Naive B cell (primary cell): ENCODE data around the gene RBBP5. TPM values are rescaled to one million over a fixed set of nuclear protein-coding genes. Genes with fewer than 3 reads are reported as not detected.

Source experiments
- ATAC-seq, 2 donors: fragments of 150-1000 bp; cut with Tn5 transposase; 2 replicates each; pipeline ENCODE4 v1.10.0; 2021; ENCODE audit warnings: low read depth in 2 of 2, mild to moderate bottlenecking in 2 of 2, moderate library complexity in 2 of 2
- DNase-seq: peaks from one replicate; pipeline ENCODE4 v3.0.0; 2022
- H3K27ac Mint-ChIP-seq, 6 donors: one replicate each; pipeline ENCODE4 v1.8.0; 2020 to 2022; ENCODE audit warnings: mild to moderate bottlenecking in 6 of 6, mixed read lengths in 6 of 6, moderate library complexity in 5 of 6, inconsistent platforms in 2 of 6
- H3K27me3 Mint-ChIP-seq, 3 donors: one replicate each; pipeline ENCODE4 v1.8.0; 2021 to 2022; ENCODE audit warnings: mixed read lengths in 3 of 3, mild to moderate bottlenecking in 1 of 3
- H3K36me3 Mint-ChIP-seq, 2 donors: one replicate each; pipeline ENCODE4 v1.8.0; 2020 to 2022; ENCODE audit warnings: mixed read lengths in 2 of 2, inconsistent platforms in 1 of 2, mild to moderate bottlenecking in 1 of 2
- H3K4me1 Mint-ChIP-seq, 3 donors: one replicate each; pipeline ENCODE4 v1.8.0; 2020 to 2022; ENCODE audit warnings: mixed read lengths in 3 of 3, inconsistent platforms in 1 of 3, mild to moderate bottlenecking in 1 of 3, moderate library complexity in 1 of 3
- H3K4me3 Mint-ChIP-seq, 8 donors: one replicate each; pipeline ENCODE4 v1.8.0; 2020 to 2022; ENCODE audit warnings: mild to moderate bottlenecking in 8 of 8, mixed read lengths in 8 of 8, moderate library complexity in 8 of 8, inconsistent platforms in 2 of 8
- H3K9me3 Mint-ChIP-seq, 7 donors: one replicate each; pipeline ENCODE4 v1.8.0; 2020 to 2022; ENCODE audit warnings: mixed read lengths in 7 of 7, mild to moderate bottlenecking in 5 of 7, inconsistent platforms in 2 of 7, moderate library complexity in 1 of 7
- polyA plus RNA-seq, 6 donors: library from polyadenylated mRNA; unstranded; fragments of 300-500 nt; fragmentation: Illumina TruSeq; gene quantifications; one replicate each; pipeline ENCODE4 v1.2.3, GENCODE V29; 2021; ENCODE audit warnings: low read depth in 6 of 6

Gene RBBP5
- polyA plus RNA-seq, 6 donors from 2014 or later = 7.8 to 21.2 (median 18.9) TPM

DNA sequence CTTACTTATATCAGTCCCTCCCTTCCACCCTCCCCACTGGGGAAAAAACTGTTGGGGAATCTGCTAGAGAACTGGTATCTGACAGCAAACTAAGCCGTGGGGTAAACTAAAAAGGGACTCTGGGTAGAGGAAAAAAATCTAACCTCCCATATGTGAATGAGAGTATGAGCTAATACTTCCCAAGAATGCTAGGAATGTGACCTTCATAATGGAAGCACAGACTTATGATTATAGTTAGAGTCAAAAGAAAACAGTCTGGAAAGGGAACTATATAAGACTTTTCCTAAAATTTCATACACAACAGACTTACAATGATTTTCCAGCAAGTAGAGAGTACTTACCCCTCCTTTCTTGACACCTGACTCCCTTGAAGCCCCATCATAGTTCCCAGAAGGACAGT lies 23.0 kb upstream of the RBBP5 start:
- peaks cover 6 to 14% (median 8%) of the 10 kb centered on the region in 3 donors for H3K4me1 Mint-ChIP-seq
- DNase-seq (no peak), ATAC-seq (no peak)
- no peaks in the 10 kb centered on the region for H3K9me3 Mint-ChIP-seq
- H3K27me3 Mint-ChIP-seq = no peaks in the 10 kb centered on the region
- no peak overlapping the region for H3K4me3 Mint-ChIP-seq
- H3K36me3 Mint-ChIP-seq = peaks cover 20% of the 10 kb centered on the region in 2 donors
- H3K27ac Mint-ChIP-seq = peak overlapping the region in 3 of 6 donors; percentile 0 to 69 (median 64)

DNA sequence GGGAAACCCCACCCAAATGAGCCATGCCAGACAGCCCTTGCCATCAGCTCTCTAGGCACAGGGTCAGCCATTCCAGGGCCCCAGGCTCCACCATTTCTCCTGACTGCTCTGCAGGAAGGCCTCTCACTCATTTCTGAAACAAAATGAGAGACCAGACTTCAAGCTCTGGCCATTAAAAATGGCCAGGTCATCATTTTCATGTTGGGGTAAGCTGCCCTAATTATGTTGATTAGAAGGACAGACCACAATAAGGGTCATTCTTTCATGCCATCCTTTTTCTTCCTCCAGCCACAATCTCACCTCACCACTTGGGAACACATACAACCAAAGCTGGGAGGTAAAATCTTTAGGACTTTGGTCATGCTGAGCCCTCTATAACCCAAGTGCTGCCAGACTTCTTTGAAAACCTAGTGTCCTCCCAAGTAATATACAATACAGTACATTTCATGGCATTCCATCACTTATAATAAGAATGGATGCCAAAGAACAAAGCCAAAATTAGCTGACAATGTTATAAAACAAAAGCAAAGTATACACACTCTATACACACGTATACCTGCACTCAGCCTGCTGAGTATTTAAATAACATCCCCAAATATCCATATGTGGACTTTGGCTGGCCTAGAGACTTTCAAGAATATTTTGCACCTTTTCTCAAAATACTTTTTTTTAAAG lies 22.4 kb upstream of the RBBP5 start:
- H3K27ac Mint-ChIP-seq = peak overlapping the region in 2 of 6 donors; percentile 0 to 60
- DNase-seq = no peak
- peaks cover 17 to 20% of the 10 kb centered on the region in 2 donors for H3K36me3 Mint-ChIP-seq
- peaks cover 6 to 19% (median 8%) of the 10 kb centered on the region in 3 donors for H3K4me1 Mint-ChIP-seq
- H3K4me3 Mint-ChIP-seq = no peak overlapping the region
- H3K9me3 Mint-ChIP-seq = no peaks in the 10 kb centered on the region
- H3K27me3 Mint-ChIP-seq = no peaks in the 10 kb centered on the region
- no peak for ATAC-seq

DNA sequence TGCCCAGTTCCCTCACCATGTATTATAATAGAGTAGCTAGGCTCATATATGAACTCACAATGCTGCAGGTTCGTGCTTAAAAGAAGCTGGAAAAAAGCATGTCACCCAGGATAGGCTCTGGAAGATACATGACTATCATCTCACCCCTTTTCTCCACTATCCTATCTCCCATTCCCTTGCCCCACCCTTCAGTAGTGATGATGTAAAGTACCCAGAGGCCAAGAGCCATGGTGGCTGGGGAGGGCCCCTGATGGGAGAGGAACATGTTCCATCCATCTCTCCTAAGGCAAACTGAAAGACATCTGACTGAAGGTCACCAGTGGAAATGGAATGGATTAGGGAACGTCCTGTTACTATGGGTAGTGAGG lies 20.3 kb upstream of the RBBP5 start:
- Mint-ChIP-seq H3K4me1 (peaks cover 19 to 35% (median 21%) of the 10 kb centered on the region in 3 donors), H3K27ac (peak overlapping the region in 1 of 6 donors; percentile 67), H3K9me3 (no peaks in the 10 kb centered on the region), H3K36me3 (peaks cover 0 to 4% of the 10 kb centered on the region in 2 donors), H3K4me3 (no peak overlapping the region), H3K27me3 (no peaks in the 10 kb centered on the region)
- DNase-seq = no peak
- ATAC-seq = no peak

DNA sequence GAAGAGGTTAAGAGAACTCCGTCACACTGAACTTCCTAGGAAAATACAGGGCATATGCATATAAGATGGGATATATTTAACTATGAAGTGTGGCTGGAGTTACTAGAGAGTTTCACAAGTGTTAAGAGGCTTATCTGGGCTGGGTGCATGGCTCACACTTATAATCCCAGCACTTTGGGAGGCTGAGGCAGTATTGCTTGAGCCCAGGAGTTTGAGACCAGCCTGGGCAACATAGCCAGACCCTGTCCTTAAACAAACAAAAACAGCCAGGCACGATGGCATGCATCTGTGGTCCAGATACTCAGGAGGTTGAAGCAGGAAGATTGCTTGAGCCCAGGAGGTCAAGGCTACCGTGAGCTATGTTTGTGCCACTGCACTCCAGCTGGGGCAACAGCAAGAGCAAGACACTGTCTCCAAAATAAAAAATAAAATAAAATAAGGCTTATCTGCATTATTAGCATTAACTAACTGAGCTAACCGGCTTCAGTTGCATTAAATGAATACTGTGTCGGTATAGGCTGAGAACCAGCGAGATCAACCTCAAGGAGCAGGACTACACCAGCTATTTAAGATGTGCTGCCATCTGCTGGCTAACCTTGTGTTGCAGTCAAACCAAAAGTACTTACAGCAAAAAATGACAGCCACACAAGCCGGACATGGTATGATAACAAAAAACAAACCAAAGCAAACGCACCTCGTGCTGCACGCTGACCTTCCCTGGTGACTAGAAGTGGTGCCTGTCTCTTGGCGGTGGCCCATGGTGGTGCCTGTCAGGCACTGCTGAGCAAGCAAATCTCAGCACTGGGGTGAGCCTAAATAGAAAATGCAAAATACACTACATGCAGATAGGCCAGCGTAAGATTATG lies 19.7 kb upstream of the RBBP5 start:
- Mint-ChIP-seq H3K4me3 (no peak overlapping the region), H3K36me3 (no peaks in the 10 kb centered on the region), H3K27me3 (no peaks in the 10 kb centered on the region), H3K9me3 (no peaks in the 10 kb centered on the region), H3K4me1 (peaks cover 19 to 35% (median 21%) of the 10 kb centered on the region in 3 donors), H3K27ac (no peak overlapping the region)
- peak; percentile 86 to 88 for ATAC-seq
- peak; percentile 53 for DNase-seq

DNA sequence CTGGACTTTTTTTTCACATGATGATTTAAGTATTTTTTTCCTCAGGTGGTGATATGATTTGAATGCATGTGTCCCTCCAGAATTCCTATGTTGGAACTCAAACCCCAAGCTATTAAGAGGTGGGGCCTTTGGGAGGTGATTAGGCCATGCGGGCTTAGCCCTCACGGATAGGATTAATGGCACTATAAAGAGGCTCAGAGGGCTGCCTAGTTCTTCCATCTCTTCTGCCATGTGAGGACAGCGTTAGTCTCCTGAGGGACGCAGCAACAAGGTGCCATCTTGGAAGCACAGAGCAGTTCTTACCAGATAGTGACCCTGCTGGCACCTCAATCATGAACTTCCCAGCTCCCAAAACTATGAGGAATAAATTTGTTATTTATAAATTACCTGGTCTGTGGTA lies 18.3 kb upstream of the RBBP5 start:
- Mint-ChIP-seq H3K27ac (no peak overlapping the region), H3K27me3 (no peaks in the 10 kb centered on the region), H3K4me1 (peaks cover 19 to 35% (median 21%) of the 10 kb centered on the region in 3 donors), H3K36me3 (no peaks in the 10 kb centered on the region), H3K4me3 (peak overlapping the region in 1 of 8 donors; percentile 2), H3K9me3 (no peaks in the 10 kb centered on the region)
- ATAC-seq (no peak), DNase-seq (no peak)

DNA sequence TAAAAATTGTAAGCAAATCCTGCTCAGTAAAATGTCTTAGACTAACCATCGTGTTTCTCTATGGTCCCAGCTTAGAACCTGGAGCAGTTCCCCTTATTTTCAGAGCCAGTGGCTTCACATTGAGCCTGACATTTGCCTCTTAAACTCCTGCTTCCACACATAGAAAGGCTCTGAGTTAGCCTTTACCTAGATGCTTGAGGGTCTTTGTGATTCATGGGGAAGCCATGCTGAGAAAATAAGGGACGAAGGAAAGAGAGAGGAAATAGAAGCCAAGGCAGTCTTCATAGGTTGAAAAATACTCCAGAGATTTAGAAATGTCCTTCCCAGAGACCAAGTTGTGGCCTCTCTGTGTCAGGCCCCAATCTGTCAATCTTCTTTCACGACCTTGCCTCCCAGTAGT lies 16.1 kb upstream of the RBBP5 start:
- Mint-ChIP-seq H3K4me1 (peaks cover 19 to 41% (median 21%) of the 10 kb centered on the region in 3 donors), H3K27me3 (no peaks in the 10 kb centered on the region), H3K27ac (peak overlapping the region in 3 of 6 donors; percentile 49 to 73 (median 54)), H3K36me3 (no peaks in the 10 kb centered on the region), H3K4me3 (no peak overlapping the region), H3K9me3 (no peaks in the 10 kb centered on the region)
- no peak for DNase-seq
- no peak for ATAC-seq

DNA sequence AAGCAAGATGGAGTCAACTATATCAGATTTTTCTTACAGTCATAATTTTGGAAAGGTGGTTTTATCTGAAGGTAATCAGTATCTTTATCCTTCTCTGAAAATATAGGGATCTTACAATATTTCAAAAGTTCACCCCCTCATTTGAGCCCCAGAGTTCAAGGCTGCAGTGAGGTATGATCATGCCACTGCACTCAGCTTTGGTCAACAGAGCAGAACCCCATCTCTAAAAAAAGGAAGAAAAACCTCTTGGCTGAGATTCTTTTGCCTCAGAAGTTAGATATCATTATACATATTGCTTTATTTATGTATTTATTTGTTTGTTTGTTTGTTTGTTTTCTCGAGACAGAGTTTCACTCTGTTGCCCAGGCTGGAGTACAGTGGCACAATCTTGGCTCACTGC lies 11.5 kb upstream of the RBBP5 start:
- no peak overlapping the region for H3K4me3 Mint-ChIP-seq
- no peaks in the 10 kb centered on the region for H3K27me3 Mint-ChIP-seq
- H3K27ac Mint-ChIP-seq = peak overlapping the region in 2 of 6 donors; percentile 12 to 39
- no peaks in the 10 kb centered on the region for H3K36me3 Mint-ChIP-seq
- DNase-seq (no peak), ATAC-seq (peak; percentile 62 to 66)
- peaks cover 6 to 15% (median 6%) of the 10 kb centered on the region in 3 donors for H3K4me1 Mint-ChIP-seq
- H3K9me3 Mint-ChIP-seq = no peaks in the 10 kb centered on the region

DNA sequence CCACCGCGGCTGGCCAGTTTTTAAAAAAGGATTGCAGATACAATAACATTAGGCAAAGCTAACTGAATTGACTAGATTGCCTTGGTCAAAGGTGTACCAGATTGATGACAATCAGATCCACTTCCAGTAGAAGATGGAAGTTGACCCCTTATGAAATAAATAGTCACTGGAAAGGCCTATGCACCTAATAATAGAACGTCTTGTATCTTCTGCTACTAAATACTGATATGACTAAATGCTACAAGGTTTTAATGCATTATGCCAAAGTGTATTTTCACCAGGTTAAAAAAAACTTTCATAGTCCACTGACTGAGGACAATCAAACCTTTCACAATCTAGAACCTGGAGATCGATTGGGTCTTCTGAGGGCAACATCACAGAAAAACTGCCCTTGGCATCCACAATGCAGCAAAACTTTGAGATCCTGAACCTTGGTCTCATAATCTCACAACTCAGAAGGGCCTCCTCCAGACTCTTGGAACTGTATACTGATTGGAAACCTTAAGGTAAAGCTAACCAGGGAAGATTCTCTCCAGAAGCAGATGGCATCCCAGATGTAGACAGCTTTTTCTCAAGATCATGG lies 7.8 kb upstream of the RBBP5 start:
- H3K36me3 Mint-ChIP-seq = no peaks in the 10 kb centered on the region

DNA sequence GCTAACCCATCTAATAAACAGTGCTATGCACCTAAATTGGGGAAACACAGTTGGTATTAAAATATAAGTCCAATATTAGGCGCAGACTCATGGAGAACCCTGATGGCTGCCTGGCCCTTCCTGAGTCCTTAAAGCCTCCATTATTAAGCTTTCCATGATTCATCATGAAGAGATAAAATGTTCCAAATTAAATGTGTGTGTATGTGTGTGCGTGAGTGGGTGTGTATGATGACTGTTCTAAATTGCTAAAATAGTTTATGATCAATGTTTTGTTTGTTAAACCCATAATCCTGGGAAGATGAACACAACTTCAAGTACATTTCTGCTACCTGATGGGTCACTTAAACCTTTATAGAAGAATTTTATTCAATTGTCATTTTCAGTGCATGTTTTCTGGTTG lies 6.3 kb upstream of the RBBP5 start:
- no peaks in the 10 kb centered on the region for H3K27me3 Mint-ChIP-seq
- H3K27ac Mint-ChIP-seq = no peak overlapping the region
- no peak overlapping the region for H3K4me3 Mint-ChIP-seq
- ATAC-seq (no peak), DNase-seq (no peak)
- no peaks in the 10 kb centered on the region for H3K9me3 Mint-ChIP-seq
- no peaks in the 10 kb centered on the region for H3K36me3 Mint-ChIP-seq
- H3K4me1 Mint-ChIP-seq = peaks cover 5 to 17% (median 11%) of the 10 kb centered on the region in 3 donors

More for the DNA sequence above, 7.8 kb upstream of the RBBP5 start:
- Mint-ChIP-seq H3K27ac (no peak overlapping the region), H3K4me1 (peaks cover 5 to 15% (median 10%) of the 10 kb centered on the region in 3 donors), H3K9me3 (no peaks in the 10 kb centered on the region), H3K4me3 (no peak overlapping the region), H3K27me3 (no peaks in the 10 kb centered on the region)
- DNase-seq = no peak
- no peak for ATAC-seq

DNA sequence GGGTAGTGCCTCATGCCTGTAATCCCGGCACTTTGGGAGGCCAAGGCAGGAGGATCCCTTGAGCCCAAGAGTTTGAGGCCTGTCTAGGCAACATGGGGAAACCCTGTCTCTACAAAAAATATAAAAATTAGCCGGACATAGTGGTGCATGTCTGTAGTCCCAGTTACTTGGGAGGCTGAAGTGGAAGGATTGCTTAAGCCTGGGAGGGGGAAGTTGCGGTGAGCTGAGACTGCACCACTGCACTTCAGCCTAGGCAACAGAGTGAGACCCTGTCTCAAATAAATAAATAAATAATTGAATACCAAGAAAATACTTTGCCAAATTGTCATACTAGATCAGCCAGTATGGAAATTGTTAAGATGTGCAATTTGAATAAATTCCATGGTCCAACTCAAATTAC lies 5.9 kb upstream of the RBBP5 start:
- Mint-ChIP-seq H3K4me1 (peaks cover 5 to 18% (median 11%) of the 10 kb centered on the region in 3 donors), H3K4me3 (no peak overlapping the region), H3K9me3 (no peaks in the 10 kb centered on the region), H3K27me3 (no peaks in the 10 kb centered on the region), H3K27ac (no peak overlapping the region), H3K36me3 (no peaks in the 10 kb centered on the region)
- ATAC-seq = no peak
- DNase-seq = no peak

DNA sequence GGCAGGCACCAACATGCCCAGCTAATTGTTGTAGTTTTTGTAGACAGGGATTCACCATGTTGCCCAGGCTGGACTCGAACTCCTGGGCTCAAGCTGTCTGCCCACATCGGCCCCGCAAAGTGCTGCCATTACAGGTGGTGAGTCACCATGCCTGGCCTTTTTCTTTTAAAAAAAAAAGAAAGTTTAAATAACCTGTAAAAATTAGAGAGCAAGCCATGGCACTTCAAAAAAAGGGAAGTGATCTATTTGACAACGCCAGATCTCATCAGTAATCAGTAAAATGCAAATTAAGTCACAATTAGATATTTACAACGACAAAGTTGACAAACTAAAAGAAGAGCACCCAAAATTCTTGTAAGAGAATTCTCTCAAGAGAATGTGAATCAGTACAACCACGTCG lies 2.9 kb upstream of the RBBP5 start:
- no peaks in the 10 kb centered on the region for H3K9me3 Mint-ChIP-seq
- ATAC-seq = peak; percentile 8 to 22
- H3K27ac Mint-ChIP-seq = peak overlapping the region in 4 of 6 donors; percentile 44 to 84 (median 60)
- no peaks in the 10 kb centered on the region for H3K27me3 Mint-ChIP-seq
- peaks cover 30 to 44% (median 32%) of the 10 kb centered on the region in 3 donors for H3K4me1 Mint-ChIP-seq
- peak overlapping the region in 5 of 8 donors; percentile 32 to 77 (median 47) for H3K4me3 Mint-ChIP-seq
- DNase-seq = peak; percentile 32
- no peaks in the 10 kb centered on the region for H3K36me3 Mint-ChIP-seq

DNA sequence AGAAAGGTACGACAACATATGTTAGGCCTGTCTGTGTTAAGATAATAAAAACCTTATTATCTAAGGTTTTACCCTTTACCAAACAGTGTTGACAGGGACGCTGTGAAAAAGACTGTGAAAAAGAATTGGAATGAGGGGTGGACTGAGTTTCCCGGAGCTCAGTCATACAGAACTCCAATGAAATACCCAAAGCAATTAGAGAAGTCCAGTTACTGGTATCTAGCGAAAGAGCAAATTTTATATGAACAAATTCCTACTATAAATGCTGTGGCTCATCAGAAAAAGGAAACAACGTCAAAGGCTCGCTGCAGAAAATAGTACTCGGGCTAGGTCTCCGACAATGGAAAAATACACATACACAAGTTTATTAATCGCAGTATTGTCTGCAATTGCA lies 708 bp upstream of the RBBP5 start:
- Mint-ChIP-seq H3K36me3 (no peaks in the 10 kb centered on the region), H3K27me3 (no peaks in the 10 kb centered on the region), H3K27ac (peak overlapping the region; percentile 100), H3K9me3 (no peaks in the 10 kb centered on the region), H3K4me1 (peaks cover 40 to 58% (median 49%) of the 10 kb centered on the region in 3 donors), H3K4me3 (peak overlapping the region; percentile 96 to 100 (median 99))
- DNase-seq (no peak), ATAC-seq (no peak)

DNA sequence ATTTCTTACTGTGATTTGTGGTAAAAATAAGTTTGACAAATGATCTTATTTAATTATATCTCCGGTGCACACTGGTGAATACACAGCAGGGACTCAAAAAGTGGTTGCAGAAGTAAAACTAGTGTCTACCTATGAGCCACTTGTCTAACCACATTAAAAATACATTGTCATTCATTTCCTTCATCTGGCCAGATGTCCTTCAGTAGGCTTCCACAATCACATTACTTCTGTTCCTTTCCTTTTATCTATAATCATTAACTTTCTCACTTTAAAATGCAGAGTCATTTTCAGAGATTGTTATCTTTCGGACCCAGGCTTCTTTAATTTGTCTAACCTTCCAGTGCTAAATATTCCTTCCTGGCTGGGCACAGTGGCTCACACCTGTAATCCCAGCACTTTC lies 3.0 kb downstream of the RBBP5 start:
- no peaks in the 10 kb centered on the region for H3K27me3 Mint-ChIP-seq
- H3K36me3 Mint-ChIP-seq = no peaks in the 10 kb centered on the region
- ATAC-seq = no peak
- peak overlapping the region in 5 of 8 donors; percentile 1 to 96 (median 44) for H3K4me3 Mint-ChIP-seq
- peaks cover 35 to 55% (median 42%) of the 10 kb centered on the region in 3 donors for H3K4me1 Mint-ChIP-seq
- H3K9me3 Mint-ChIP-seq = no peaks in the 10 kb centered on the region
- peak overlapping the region in 3 of 6 donors; percentile 18 to 66 (median 44) for H3K27ac Mint-ChIP-seq
- no peak for DNase-seq
